NCI-H2196 treated with DMSO at 0.1 percent for 48 hours (cell line): ENCODE data around the gene CDKL4.
"Not testable (repeated sequence)": the region's sequence is repeated elsewhere in the genome, so short reads cannot be mapped to it uniquely, and the experiment has no call there.

Experiments used
- DNase-seq: peaks from one replicate; lab custom pipeline; 2025; ENCODE audit not compliant: unreplicated experiment; lab: John Stamatoyannopoulos, UW

CDKL4 gene

DNA sequence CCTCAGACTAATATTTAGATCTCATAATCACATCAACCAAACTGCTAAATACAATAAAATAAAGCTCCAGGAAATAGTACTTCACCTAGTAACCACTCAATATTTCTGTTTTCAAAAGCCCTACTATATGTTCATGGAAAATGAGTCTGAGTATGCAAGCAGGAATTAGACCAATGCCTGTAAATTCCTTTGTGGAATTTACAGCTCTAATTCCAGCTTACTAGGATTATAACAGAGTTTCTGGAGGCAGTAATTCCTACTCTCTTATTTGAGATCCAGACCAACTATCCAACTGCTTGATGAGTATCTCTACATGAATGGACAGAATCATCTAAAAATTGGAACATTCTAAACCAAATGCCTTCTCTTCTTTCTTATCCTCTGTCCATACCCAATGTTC is 11.6 kb downstream of the CDKL4 start:
- no peak for DNase-seq

DNA sequence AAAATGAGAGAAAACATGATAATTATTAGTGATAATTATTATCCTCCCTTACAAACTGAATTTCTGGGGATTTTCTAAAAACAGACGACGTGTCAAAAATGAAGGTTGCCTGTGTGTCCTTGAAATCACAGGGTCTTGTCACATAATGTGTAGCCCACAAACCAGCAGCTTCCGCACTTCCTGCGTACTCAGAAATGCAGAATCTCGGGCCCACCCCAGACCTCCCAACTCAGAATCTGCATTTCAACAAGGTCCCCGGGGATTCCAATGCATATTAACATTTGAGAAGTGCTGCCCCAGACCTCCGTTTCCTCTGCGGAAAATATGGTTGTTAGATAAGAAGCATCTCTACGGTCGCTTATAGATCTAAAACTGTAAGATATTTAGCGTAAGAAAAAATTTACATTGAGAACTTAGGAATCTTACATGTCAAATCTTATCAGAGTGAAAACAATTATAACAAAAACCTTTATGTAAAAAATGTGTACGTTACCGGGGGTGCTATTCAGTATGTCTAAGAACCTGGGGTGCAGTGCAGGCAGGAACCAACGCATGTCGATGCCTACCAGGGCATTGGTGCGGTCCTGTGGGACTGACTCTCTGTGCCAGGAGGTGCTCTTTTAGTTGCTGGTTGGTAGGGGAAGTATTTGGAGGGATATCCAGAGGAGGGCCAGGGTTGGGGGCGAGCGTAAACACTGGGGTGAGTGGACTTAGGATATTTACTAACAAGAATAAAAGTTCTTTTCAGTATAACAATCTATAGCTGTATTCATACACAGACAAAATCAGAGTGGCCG is 15.2 kb downstream of the CDKL4 start:
- no peak for DNase-seq

- peak; percentile 22 for DNase-seq
Observed at GRCh38 chr2:39227628-39228412, 15.9 kb downstream of the CDKL4 start.

DNA sequence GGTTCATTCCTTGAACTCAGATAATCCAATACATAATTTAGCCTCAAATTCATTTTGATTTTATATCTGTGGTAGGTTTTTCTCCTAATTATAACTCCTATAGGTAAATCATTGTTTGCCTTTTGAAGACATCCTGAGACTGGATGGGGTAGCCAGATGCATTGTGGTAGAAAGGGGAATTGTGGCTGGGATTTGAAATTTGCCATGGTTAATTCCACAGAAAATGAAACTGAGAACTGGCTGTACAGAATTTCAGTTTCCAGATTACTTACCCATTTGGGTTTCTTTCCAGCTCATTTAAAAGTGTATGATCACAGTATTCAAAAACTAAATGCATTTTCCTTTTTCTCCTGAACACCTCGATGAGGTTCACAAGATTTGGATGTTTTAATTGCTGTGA is 18.2 kb downstream of the CDKL4 start:
- no peak for DNase-seq

DNA sequence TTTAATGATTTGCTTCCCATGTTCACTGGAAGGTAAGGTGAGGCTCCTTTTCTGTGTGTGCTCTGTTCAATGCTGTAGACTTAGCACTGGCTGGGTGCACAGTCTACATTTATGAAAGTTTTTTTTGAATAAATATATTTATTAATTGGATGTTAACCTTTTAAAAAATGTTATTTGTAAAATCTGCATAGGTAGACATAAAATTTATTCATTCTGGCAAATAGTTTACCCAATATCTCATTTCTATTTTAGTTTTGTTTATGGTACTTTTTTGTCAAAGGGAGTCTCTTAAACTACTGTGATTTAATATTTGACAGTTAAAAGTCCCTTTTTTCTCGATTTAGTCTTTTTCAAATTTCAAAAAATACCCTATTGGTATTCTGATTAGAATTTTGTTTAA is 19.9 kb downstream of the CDKL4 start:
- DNase-seq: no peak

DNA sequence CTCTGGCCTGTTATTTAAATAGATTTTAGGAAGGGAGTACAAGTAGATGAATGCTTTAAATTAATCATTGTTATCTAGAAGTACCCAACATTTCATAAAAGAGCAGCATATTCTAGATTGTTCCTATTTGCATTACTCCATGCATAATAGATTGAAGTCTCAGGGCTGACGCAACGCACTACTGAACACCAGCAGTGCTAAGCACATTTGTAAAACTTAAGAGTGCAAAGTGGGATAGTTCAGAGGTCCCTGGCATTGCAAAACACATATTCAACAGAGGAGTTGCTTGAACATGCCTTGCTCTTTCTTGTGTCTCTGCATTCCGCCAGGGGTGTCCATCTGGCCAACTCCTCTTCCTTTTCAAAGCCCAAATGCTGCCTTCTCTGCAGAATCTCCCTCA is 22.3 kb downstream of the CDKL4 start:
- DNase-seq: no peak

DNA sequence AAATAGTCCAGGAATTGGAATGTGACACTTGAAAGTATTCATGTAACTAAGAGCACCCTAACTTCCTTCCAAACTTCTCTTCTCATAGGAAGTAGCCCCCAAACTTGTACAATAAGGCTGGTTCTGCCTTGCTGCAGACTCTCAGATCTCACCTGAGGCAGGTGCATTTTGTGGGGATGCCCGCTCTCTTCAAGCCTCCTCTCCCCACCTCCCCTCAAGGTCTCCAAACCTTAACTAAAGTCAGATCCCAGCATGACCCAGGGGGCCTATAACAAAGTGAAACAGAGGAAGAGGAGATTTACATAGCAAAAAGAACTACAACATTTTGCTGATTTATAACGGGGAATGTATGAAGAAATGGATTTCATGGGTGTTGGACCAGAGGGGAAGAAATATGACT is 23.6 kb downstream of the CDKL4 start:
- no peak for DNase-seq

DNA sequence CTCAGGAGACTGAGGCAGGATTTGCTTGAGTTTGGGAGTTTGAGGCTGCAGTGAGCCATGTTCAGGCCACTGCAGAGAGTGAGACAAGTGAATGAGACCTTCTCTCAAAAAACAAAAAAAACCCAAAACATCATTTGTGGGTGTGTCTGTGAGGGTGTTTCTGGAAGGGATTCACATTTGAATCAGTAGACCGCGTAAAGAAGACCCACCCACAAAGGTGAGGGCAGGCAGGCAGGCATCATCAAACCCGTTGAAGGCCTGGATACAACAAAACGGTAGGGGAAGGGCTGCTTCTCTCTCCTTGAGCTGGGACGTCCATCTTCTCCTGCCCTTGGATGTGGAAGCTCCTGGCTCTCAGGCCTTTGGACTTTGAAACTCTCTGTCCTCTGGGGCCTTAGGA is 25.4 kb downstream of the CDKL4 start:
- no peak for DNase-seq

DNA sequence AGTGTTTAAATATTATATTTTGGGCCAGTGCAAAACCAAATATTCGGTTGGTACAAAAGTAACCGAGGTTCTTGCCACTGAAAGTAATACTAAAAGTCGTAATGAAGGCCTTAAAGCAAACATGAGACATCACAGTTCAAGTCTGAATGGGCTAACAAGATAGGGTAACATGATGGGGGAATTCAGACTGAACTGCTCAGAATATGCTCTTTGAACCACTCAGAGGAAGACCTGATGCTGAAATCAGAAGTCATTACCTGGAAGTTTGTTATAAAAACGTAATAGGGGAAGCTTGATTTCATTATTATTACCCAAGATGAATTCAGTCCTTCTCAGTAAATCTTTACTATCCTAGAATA is 26.6 kb downstream of the CDKL4 start:
- no peak for DNase-seq

DNA sequence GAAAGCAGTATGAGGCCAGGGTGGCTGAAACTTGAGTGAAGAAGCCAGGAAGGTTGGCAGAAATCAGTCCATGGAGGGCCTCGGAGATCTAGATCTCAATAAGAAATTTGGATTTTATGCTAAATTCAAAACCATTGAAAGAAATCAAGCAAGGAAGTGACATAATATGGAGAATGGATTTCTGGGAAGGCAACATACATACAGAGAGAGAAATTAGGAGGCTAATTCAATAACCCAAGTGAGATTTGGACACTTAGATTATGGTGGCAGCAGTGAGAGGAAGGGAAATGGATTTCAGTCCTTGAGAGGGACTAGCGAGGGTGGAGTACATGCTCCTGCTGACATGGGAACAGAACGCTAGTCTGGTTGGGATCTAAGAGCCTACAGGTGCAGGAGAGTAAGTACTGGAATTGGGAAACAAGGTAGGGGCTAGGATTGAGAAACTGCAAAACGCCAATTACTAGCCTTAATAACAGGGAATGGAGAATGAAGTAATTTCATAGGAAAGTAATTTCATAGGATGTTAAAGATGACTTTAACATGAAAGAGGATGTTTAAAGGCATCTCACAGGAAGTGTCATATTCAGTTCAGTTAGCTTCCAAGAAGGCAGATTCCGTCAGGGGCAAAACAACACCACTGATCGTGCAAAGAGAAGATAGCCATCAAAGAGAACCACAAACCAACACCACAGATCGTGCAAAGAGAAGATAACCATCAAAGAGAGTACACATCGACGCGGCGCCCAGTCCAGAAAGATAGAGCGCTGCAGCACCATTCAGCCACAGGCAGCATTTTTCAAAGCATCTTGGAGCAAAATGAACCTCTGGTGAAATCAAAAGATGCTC is 27.2 kb downstream of the CDKL4 start:
- DNase-seq: no peak

DNA sequence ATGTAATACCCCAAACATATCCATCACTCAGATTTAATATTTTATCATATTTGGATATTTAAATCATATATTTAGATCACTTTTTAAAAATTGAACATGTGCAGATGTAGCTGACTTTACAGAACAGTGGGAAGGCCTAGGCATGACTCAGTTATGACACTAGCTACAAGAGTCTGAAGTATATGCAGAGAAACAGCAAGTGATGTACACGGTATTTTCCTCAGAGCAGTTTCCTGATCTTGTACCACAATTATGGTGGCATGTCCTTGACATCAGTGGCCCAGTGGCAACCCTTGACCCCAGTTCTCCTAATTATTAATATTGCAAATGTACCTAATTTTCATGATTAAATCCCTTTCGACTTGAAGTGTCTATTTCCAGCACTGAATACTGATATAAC is 28.2 kb downstream of the CDKL4 start:
- no peak for DNase-seq

DNA sequence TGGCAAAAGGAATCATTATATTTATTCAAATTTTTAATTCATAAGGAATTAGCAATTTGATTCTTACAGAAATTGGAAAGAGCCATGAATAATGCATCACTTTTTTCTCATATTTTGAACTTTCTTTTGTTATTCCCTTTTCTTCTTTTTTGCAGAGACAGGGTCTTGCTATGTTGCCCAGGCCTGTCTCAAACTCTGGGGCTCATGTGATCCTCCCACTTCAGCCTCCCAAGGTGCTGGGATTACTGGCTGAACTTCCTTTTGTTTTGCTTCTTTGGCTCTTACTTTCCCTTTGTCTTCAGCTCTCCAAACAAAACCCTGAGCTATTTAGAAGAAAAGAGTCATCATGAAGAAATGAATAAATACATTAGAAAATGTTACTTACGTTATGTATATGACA is 30.8 kb downstream of the CDKL4 start:
- no peak for DNase-seq

- no peak for DNase-seq
Observed at GRCh38 chr2:39210846-39211245, 32.9 kb downstream of the CDKL4 start.

GRCh38 chr2:39203382-39203781 is 40.4 kb downstream of the CDKL4 start:
- DNase-seq: no peak

- no peak for DNase-seq
Observed at GRCh38 chr2:39202639-39203369, 41.0 kb downstream of the CDKL4 start.

- DNase-seq: not testable (repeated sequence)
Observed at GRCh38 chr2:39197003-39197402, 46.8 kb downstream of the CDKL4 start.

DNA sequence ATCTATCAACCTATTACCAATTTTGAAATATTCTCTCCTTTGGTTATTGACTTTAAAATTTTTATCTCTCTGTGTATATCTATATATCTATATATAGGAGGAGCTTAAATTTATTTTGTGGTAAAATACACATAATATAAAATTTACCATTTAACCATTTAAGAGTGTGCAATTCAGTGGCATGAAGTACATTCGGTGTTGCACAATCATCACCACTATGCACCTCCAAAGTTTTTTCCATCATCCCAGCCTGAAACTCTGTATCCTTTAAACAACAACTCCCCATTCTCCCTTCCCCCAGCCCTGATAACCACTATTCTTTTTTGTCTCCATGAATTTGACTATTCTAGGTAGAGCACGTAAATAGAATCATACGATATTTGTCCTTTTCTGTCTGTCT is 49.1 kb downstream of the CDKL4 start:
- no peak for DNase-seq

- no peak for DNase-seq
Observed at GRCh38 chr2:39188960-39189494, 54.7 kb downstream of the CDKL4 start.

DNA sequence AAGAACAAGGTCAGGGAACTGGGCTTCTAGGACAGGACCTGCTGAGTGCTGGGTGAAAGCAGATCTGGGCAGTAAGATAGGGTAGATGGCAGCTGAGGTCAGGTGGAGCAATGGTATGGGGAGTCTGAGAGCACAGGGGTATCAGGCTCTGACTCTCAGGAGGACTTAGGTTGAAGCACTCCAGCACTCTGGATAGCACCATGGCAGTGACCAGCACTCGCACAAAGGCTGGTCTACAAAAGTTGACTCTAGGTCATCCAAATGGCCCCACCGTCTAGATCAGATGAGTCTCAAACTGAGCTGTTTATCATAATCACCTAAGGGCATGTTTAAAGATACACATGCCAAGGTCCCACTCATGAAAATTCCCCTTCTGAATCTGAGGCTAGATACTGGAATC is 60.1 kb downstream of the CDKL4 start:
- no peak for DNase-seq

- DNase-seq: no peak
Observed at GRCh38 chr2:39181297-39181696, 62.5 kb downstream of the CDKL4 start.
